ENCODE data around the gene SPAG7.

DNA sequence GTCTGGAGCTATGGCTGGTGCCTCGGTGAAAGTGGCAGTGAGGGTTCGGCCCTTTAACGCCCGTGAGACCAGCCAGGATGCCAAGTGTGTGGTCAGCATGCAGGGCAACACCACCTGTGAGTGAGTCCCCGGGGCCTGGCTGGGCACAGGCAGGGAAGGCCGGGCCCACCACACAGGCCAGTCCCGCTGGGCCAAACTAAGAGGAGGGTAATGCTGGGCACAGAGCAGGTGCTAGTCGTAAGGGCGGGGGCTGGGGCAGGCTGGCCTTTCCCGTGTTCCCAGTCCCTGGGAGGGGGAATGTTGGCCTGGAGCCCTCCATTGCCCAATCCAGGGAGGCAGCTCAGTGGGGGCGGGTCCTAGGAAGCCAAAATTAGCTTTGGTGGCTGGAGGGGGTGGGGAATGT, 32.6 kb upstream of the SPAG7 start:
- TF ChIP-seq, protein P1, sequence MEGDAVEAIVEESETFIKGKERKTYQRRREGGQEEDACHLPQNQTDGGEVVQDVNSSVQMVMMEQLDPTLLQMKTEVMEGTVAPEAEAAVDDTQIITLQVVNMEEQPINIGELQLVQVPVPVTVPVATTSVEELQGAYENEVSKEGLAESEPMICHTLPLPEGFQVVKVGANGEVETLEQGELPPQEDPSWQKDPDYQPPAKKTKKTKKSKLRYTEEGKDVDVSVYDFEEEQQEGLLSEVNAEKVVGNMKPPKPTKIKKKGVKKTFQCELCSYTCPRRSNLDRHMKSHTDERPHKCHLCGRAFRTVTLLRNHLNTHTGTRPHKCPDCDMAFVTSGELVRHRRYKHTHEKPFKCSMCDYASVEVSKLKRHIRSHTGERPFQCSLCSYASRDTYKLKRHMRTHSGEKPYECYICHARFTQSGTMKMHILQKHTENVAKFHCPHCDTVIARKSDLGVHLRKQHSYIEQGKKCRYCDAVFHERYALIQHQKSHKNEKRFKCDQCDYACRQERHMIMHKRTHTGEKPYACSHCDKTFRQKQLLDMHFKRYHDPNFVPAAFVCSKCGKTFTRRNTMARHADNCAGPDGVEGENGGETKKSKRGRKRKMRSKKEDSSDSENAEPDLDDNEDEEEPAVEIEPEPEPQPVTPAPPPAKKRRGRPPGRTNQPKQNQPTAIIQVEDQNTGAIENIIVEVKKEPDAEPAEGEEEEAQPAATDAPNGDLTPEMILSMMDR (IDR thresholded peaks at IDR 0.05; ENCODE audit: low read depth, low read length, poor library complexity, severe bottlenecking) = no peak
- TF ChIP-seq EZH2phosphoT487 (IDR thresholded peaks at IDR 0.05; ENCODE audit: borderline replicate concordance, low read length) = no peak
